Activated CD8-positive, alpha-beta T cell treated with anti-CD3 and anti-CD28 coated beads, Interleukin-2, amount 10 ng/mL, durations not matched to agents 7 days and 5 days (primary cell): ENCODE measurements around the gene PRR35. TPM values are rescaled to one million over a fixed set of nuclear protein-coding genes. Genes with fewer than 3 reads are reported as not detected.
A peak's percentile ranks its signal among the peaks of the same experiment; 100 is the strongest.
"Not testable (repeated sequence)": the region's sequence is repeated elsewhere in the genome, so short reads cannot be mapped to it uniquely, and the experiment has no call there.

Experiments
- ATAC-seq: fragments of 150-1000 bp; cut with Tn5 transposase; one replicate; pipeline ENCODE4 v1.10.0; 2021; ENCODE audit warnings: moderate library complexity
- CTCF ChIA-PET: fragments of 350-600 bp; sonication (Branson Sonifier 250); formaldehyde crosslinking; loops from one replicate; lab custom pipeline; 2021; ENCODE audit warnings: antibody characterized with exemption; lab: Charles Lee
- POLR2A ChIA-PET: fragments of 350-600 bp; sonication (Branson Sonifier 250); formaldehyde crosslinking; loops from one replicate; lab custom pipeline; 2021; ENCODE audit warnings: antibody characterized with exemption; lab: Charles Lee
- DNase-seq: peaks from one replicate; pipeline ENCODE4 v3.0.0-alpha.2; 2020
- H3K27ac Mint-ChIP-seq: one replicate; pipeline ENCODE4 v1.8.0; 2021; ENCODE audit warnings: mild to moderate bottlenecking, mixed read lengths
- H3K27me3 Mint-ChIP-seq: one replicate; pipeline ENCODE4 v1.8.0; 2021; ENCODE audit warnings: low read depth, mixed read lengths
- H3K36me3 Mint-ChIP-seq: one replicate; pipeline ENCODE4 v1.8.0; 2021; ENCODE audit warnings: low read depth, mixed read lengths
- H3K4me1 Mint-ChIP-seq: one replicate; pipeline ENCODE4 v1.8.0; 2021; ENCODE audit warnings: low read depth, mixed read lengths
- H3K4me3 Mint-ChIP-seq: one replicate; pipeline ENCODE4 v1.8.0; 2021; ENCODE audit warnings: mild to moderate bottlenecking, mixed read lengths
- H3K9me3 Mint-ChIP-seq: one replicate; pipeline ENCODE4 v1.8.0; 2022; ENCODE audit warnings: mixed read lengths; ENCODE audit not compliant: insufficient read depth
- total RNA-seq, 2 experiments: library from RNA; stranded (reverse); gene quantifications; one replicate each; pipeline ENCODE4 v1.2.3, GENCODE V29; 2021

The PRR35 gene
- total RNA-seq, 2 experiments from 2014 or later: not detected

DNA sequence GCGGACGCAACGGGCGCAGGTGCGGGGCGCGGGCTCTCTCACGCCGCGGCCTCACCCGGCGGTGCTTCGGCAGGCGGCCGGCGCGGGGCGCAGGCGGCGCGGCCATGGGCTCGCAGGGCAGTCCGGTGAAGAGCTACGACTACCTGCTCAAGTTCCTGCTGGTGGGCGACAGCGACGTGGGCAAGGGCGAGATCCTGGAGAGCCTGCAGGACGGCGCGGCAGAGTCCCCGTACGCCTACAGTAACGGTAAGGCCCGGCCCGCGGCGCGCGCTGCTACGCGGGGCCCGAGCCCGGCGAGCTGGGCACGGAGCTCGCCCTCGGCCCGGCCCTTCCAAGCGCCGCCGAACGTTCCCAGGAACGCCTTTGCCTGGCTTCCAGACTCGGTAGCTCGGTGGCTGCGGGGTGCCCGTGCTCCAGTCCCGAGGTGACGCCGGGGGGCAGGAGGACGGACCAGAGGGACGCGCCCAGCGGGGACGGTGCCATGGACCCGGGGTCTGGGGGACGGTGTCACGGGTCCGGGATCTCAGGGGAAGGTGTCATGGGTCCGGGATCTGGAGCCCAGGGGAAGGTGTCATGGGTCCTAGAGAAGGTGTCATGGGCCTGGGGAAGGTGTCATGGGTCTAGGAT is 30.1 kb downstream of the PRR35 start:
- Mint-ChIP-seq H3K4me1 (peaks cover 34% of the 10 kb centered on the region), H3K4me3 (peak overlapping the region; percentile 79), H3K27ac (peak overlapping the region; percentile 65), H3K36me3 (peaks cover 2% of the 10 kb centered on the region), H3K27me3 (no peaks in the 10 kb centered on the region), H3K9me3 (no peaks in the 10 kb centered on the region)
- CTCF ChIA-PET: interaction anchor here (0.6 kb wide), 1 partner anchor 90 kb away, joined by 3 read pairs; the partner anchor contains the start of gene STUB1
- DNase-seq: no peak
- POLR2A ChIA-PET: interaction anchor here (1.5 kb wide), 1 partner anchor 20 kb away, joined by 3 read pairs; no protein-coding TSS in a partner anchor
- peak; percentile 2 for ATAC-seq

- peak overlapping the region; percentile 79 for H3K4me3 Mint-ChIP-seq
- peaks cover 34% of the 10 kb centered on the region for H3K4me1 Mint-ChIP-seq
- CTCF ChIA-PET: interaction anchor here (0.6 kb wide), 1 partner anchor 89 kb away, joined by 3 read pairs; the partner anchor contains the start of gene STUB1
- no peaks in the 10 kb centered on the region for H3K27me3 Mint-ChIP-seq
- DNase-seq: no peak
- peak overlapping the region; percentile 65 for H3K27ac Mint-ChIP-seq
- H3K9me3 Mint-ChIP-seq: no peaks in the 10 kb centered on the region
- H3K36me3 Mint-ChIP-seq: peaks cover 2% of the 10 kb centered on the region
- no peak for ATAC-seq
- POLR2A ChIA-PET: interaction anchor here (1.5 kb wide), 1 partner anchor 19 kb away, joined by 3 read pairs; no protein-coding TSS in a partner anchor
These were observed 30.6 kb downstream of the PRR35 start for GRCh38 chr16:590815-591200.

GRCh38 chr16:591231-591630 is 31.0 kb downstream of the PRR35 start:
- Mint-ChIP-seq H3K36me3 (peaks cover 2% of the 10 kb centered on the region), H3K4me1 (peaks cover 34% of the 10 kb centered on the region), H3K9me3 (no peaks in the 10 kb centered on the region), H3K27ac (peak overlapping the region; percentile 65), H3K27me3 (no peaks in the 10 kb centered on the region), H3K4me3 (peak overlapping the region; percentile 79)
- ChIA-PET CTCF (no interaction called here), POLR2A (interaction anchor here (1.5 kb wide), 1 partner anchor 19 kb away, joined by 3 read pairs; no protein-coding TSS in a partner anchor)
- ATAC-seq (no peak), DNase-seq (no peak)

DNA sequence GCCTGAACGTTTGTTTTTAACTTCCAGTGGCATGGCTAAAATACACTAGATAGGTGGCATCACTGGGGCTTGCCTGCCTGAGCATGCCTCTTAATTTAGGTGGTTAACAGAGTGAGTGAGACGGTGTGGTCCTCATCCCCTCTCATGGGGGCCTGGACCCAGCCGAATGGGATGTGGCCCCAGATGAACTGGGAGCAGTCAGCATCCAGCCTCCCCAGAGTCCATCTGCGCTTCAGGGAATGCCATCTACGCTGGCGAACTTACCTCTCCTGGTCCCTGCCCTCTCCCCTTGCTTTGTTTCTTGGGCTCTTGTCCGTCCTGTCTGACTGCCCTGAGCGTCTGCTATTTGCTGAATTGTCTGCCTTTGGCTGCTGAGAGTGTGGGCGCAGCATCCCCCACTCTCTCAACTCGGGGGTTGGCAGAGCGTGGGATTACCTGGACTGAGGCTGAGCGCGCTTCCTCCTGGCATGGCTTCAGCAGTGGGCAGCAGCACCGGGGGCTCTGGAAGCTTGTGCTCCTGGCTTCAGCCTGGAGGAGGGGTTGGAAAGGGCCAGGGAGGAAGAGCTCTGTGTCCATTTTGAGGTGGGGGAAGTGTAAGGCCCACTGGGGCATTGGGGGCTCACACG is 31.8 kb downstream of the PRR35 start:
- H3K4me1 Mint-ChIP-seq: peaks cover 34% of the 10 kb centered on the region
- no peaks in the 10 kb centered on the region for H3K9me3 Mint-ChIP-seq
- no peak for ATAC-seq
- ChIA-PET CTCF (no interaction called here), POLR2A (no interaction called here)
- H3K27ac Mint-ChIP-seq: no peak overlapping the region
- no peaks in the 10 kb centered on the region for H3K27me3 Mint-ChIP-seq
- peaks cover 7% of the 10 kb centered on the region for H3K36me3 Mint-ChIP-seq
- peak overlapping the region; percentile 5 for H3K4me3 Mint-ChIP-seq
- DNase-seq: no peak

DNA sequence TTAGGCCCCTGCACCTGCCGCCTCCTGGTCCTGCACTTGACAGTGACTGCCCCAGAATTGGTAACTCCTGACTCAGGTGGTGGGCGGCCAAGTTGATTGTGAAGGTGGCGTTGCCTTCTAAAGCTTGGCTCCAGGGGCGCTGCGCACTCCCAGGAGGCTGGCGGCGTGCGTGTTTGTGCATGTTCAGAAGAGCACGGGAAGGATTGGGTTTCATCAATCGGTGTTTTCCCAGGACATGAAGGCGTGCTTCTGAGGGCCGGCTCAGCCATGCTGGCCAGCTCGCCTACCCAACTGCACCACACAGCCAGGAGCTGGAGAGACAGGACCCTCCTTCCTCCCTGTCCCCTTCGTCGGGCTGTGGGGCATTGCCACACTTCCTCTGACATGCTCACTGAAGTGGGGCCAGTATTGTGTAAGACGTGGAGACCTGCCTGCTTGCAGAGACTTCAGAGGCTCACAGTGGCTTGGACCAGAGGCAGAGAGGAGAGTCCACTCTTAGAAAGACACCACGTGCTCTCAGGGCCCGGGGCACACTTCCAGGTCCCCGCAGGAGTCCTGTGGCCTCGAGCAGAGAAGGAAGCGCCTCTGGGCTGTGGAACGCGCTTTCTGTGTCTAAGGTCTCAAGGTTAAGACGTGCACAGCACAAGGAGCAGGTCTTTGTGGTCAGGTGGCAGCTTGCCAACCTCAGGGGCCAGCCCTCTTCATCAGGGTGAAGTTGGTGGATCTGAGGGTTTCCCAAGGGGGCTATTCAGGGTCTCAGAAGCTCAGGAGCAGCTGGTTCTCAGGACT is 32.5 kb downstream of the PRR35 start:
- ChIA-PET CTCF (no interaction called here), POLR2A (no interaction called here)
- ATAC-seq: no peak
- no peaks in the 10 kb centered on the region for H3K27me3 Mint-ChIP-seq
- no peak overlapping the region for H3K27ac Mint-ChIP-seq
- H3K4me1 Mint-ChIP-seq: peaks cover 29% of the 10 kb centered on the region
- no peak overlapping the region for H3K4me3 Mint-ChIP-seq
- DNase-seq: no peak
- H3K9me3 Mint-ChIP-seq: no peaks in the 10 kb centered on the region
- H3K36me3 Mint-ChIP-seq: peaks cover 5% of the 10 kb centered on the region

- H3K9me3 Mint-ChIP-seq: no peaks in the 10 kb centered on the region
- peak overlapping the region; percentile 9 for H3K27ac Mint-ChIP-seq
- H3K4me1 Mint-ChIP-seq: peaks cover 27% of the 10 kb centered on the region
These were observed 33.2 kb downstream of the PRR35 start for GRCh38 chr16:593406-593805.

GRCh38 chr16:593807-594206 is 33.6 kb downstream of the PRR35 start:
- H3K27ac Mint-ChIP-seq: no peak overlapping the region
- no peak overlapping the region for H3K4me3 Mint-ChIP-seq
- H3K27me3 Mint-ChIP-seq: no peaks in the 10 kb centered on the region
- POLR2A ChIA-PET: no interaction called here
- peaks cover 27% of the 10 kb centered on the region for H3K4me1 Mint-ChIP-seq
- DNase-seq (no peak), ATAC-seq (no peak)
- CTCF ChIA-PET: no interaction called here
- H3K36me3 Mint-ChIP-seq: peaks cover 7% of the 10 kb centered on the region
- H3K9me3 Mint-ChIP-seq: no peaks in the 10 kb centered on the region

More at GRCh38 chr16:593406-593805, 33.2 kb downstream of the PRR35 start:
- no peak overlapping the region for H3K4me3 Mint-ChIP-seq
- DNase-seq (no peak), ATAC-seq (no peak)
- ChIA-PET CTCF (no interaction called here), POLR2A (no interaction called here)
- peaks cover 5% of the 10 kb centered on the region for H3K36me3 Mint-ChIP-seq
- H3K27me3 Mint-ChIP-seq: no peaks in the 10 kb centered on the region

- peaks cover 9% of the 10 kb centered on the region for H3K36me3 Mint-ChIP-seq
- ChIA-PET POLR2A (no interaction called here), CTCF (no interaction called here)
- H3K27ac Mint-ChIP-seq: no peak overlapping the region
- no peak overlapping the region for H3K4me3 Mint-ChIP-seq
- peaks cover 27% of the 10 kb centered on the region for H3K4me1 Mint-ChIP-seq
- ATAC-seq (no peak), DNase-seq (no peak)
- no peaks in the 10 kb centered on the region for H3K27me3 Mint-ChIP-seq
- no peaks in the 10 kb centered on the region for H3K9me3 Mint-ChIP-seq
These were observed 34.9 kb downstream of the PRR35 start for GRCh38 chr16:595094-595528.

DNA sequence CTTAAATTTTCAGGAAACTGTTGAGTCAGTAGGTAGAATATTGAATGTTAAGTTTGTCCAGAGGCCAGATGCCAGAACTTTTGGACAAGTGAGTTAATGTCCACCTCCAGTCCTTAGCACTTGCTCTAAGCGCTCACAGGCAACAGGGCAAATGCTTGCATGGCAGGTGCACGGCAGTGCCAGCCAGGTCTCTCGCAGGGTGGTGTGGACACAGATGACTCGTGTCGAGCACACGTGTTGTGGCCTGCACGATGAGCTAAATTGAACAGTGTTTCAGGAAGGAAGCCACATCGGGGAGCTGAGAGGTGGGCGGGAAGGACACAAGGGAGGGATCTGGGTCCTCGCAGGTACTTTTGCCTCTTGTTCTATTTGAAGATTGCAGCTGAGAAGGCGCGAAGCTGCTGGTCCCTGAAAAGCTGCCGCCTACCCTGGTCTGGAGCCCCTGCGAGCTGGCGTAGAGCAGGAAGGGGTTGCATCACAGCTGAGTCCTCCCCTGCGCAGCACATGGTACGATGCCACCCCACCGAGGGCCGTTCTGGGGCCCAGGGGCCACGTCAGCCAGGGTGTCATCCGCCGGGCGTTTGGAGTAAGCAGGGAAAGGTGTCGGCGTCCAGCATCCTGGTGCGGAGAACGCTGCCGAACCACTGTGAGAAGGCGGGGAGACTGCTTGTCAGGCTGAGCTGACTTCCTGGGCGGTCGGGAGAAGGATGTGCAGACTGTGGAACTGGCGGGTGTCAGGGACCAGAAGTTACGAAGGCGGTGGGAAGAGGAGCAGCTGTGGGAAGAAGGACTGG is 35.9 kb downstream of the PRR35 start:
- peaks cover 9% of the 10 kb centered on the region for H3K36me3 Mint-ChIP-seq
- DNase-seq (no peak), ATAC-seq (no peak)
- no peaks in the 10 kb centered on the region for H3K9me3 Mint-ChIP-seq
- peaks cover 21% of the 10 kb centered on the region for H3K4me1 Mint-ChIP-seq
- H3K27ac Mint-ChIP-seq: no peak overlapping the region
- POLR2A ChIA-PET: no interaction called here
- no peaks in the 10 kb centered on the region for H3K27me3 Mint-ChIP-seq
- CTCF ChIA-PET: no interaction called here
- no peak overlapping the region for H3K4me3 Mint-ChIP-seq

GRCh38 chr16:596736-597060 is 36.5 kb downstream of the PRR35 start:
- ATAC-seq: no peak
- ChIA-PET POLR2A (no interaction called here), CTCF (no interaction called here)
- no peak overlapping the region for H3K27ac Mint-ChIP-seq
- H3K4me3 Mint-ChIP-seq: no peak overlapping the region
- H3K9me3 Mint-ChIP-seq: no peaks in the 10 kb centered on the region
- H3K36me3 Mint-ChIP-seq: peaks cover 9% of the 10 kb centered on the region
- H3K4me1 Mint-ChIP-seq: peaks cover 18% of the 10 kb centered on the region
- DNase-seq: no peak
- H3K27me3 Mint-ChIP-seq: no peaks in the 10 kb centered on the region

- H3K27ac Mint-ChIP-seq, H3K27me3 Mint-ChIP-seq, H3K4me3 Mint-ChIP-seq, H3K36me3 Mint-ChIP-seq, ATAC-seq, POLR2A ChIA-PET, DNase-seq, H3K9me3 Mint-ChIP-seq: not testable (repeated sequence)
- peaks cover 10% of the 10 kb centered on the region for H3K4me1 Mint-ChIP-seq
- CTCF ChIA-PET: interaction anchor here (1.8 kb wide), 1 partner anchor 19 kb away, joined by 6 read pairs; no protein-coding TSS in a partner anchor
These were observed 37.5 kb downstream of the PRR35 start for GRCh38 chr16:597655-598054.
